Omental fat pad (tissue), 4 donors: ENCODE data around the gene RAB14. TPM values are rescaled to one million over a fixed set of nuclear protein-coding genes. Genes with fewer than 3 reads are reported as not detected.
A peak's percentile ranks its signal among the peaks of the same experiment; 100 is the strongest.

Experiments
- ATAC-seq: fragments of 150-250 bp; one replicate; pipeline ENCODE4 v1.9.1; 2016; ENCODE audit warnings: mild to moderate bottlenecking, moderate library complexity; ENCODE audit not compliant: low FRiP score
- DNase-seq: peaks from one replicate; pipeline ENCODE4 v3.0.0-alpha.2; 2019; ENCODE audit warnings: low spot score
- total RNA-seq, 4 donors: library from RNA; depleted of rRNA; stranded (reverse); fragments of >200 nt; gene quantifications; one replicate each; pipeline ENCODE4 v1.1.0, GENCODE V29; 2016
- TF ChIP-seq, protein P1 (sequence below), 3 donors: fragments of 450-650 bp; IDR thresholded peaks; one replicate each; pipeline ENCODE4 v1.5.1; 2016 to 2017; ENCODE audit warnings: antibody characterized with exemption in 3 of 3, mild to moderate bottlenecking in 3 of 3, moderate library complexity in 2 of 3

Gene RAB14
- total RNA-seq, 4 donors from 2014 or later, result 31.0 to 44.8 (median 35.6) TPM

DNA sequence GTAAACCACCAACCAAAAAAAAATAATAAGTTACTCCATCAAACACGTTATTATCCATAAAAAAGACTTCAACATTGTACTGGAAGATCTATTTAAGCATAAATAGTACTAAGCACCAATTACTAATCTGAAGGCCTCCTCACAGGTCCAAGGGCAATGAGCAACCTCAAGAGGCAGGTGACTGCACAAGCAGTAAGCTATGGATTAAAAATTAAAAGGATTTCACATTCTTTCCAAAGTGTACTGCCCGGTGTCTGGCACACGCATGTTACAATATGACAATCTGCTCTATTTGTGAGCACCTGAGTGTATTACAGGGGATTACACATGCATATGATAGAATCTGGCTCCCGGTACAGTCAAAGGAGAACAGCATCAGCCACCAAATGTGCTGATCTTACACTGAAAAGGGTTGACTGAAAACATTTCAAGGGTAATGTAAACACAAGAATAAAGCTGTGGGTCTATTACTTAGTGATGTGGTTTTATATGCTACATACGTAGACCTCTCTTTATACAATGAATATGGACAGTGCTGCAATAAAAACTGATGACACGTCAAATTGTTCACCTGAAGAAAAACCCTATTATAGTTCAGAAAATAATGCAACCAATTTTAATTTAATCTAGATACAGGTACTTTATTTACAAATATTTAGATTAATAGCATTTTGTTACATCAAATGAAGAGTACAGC, 22.8 kb downstream of the RAB14 start:
- ATAC-seq (no peak), DNase-seq (no peak)
- TF ChIP-seq, protein P1, sequence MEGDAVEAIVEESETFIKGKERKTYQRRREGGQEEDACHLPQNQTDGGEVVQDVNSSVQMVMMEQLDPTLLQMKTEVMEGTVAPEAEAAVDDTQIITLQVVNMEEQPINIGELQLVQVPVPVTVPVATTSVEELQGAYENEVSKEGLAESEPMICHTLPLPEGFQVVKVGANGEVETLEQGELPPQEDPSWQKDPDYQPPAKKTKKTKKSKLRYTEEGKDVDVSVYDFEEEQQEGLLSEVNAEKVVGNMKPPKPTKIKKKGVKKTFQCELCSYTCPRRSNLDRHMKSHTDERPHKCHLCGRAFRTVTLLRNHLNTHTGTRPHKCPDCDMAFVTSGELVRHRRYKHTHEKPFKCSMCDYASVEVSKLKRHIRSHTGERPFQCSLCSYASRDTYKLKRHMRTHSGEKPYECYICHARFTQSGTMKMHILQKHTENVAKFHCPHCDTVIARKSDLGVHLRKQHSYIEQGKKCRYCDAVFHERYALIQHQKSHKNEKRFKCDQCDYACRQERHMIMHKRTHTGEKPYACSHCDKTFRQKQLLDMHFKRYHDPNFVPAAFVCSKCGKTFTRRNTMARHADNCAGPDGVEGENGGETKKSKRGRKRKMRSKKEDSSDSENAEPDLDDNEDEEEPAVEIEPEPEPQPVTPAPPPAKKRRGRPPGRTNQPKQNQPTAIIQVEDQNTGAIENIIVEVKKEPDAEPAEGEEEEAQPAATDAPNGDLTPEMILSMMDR (IDR thresholded peaks at IDR 0.05), result no peak

DNA sequence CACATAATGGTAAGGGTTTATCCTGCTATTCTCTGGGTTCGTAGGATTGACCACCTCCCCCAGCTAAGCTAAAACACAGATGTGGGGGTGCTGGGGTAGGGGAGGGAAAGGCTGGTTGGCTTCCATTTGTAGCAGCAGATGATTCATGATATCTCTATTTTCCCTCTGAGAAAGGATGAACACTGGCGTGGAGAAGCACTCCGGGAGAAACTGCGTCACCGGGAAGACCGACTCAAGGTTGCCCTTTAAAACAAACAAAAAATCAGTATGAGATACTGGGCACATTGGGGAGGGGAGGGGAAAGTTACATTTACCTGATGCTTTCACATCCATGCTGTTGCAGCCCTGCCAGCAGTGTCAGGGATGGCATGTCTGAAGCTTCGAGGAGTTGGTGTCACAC, 28.2 kb downstream of the RAB14 start:
- DNase-seq, result no peak
- ATAC-seq, result no peak
- TF ChIP-seq, protein P1 (IDR thresholded peaks at IDR 0.05), result no peak

DNA sequence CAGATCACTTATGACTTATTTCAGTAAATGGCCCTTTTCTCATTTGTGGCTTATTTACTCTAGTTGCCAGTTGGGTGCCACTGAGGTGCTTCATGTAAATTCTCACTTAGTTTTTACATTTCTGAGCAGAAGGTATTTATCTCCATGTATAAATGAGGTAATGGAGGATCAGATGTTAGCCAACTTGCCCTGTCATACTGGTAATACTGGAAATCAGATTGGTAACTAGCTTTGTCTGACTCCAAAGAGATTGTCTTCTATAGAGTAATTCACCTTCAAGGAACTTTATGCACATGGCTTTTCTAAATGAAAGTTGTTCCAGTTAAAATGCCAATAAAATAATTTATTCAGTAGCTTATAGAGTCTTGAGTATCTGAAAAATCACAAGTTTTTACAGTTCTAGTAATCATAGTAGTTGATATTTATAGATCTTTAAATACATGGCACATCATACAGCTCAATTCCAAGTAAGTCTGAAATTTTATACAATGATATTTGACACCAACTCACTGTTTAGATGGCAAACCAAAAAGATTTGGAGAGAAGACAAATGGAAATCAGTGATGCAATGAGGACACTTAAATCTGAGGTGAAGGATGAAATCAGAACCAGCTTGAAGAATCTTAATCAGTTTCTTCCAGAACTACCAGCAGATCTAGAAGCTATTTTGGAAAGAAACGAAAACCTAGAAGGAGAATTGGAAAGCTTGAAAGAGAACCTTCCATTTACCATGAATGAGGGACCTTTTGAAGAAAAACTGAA, 28.8 kb downstream of the RAB14 start:
- DNase-seq (no peak), ATAC-seq (no peak)
- TF ChIP-seq, protein P1 (IDR thresholded peaks at IDR 0.05), result no peak

DNA sequence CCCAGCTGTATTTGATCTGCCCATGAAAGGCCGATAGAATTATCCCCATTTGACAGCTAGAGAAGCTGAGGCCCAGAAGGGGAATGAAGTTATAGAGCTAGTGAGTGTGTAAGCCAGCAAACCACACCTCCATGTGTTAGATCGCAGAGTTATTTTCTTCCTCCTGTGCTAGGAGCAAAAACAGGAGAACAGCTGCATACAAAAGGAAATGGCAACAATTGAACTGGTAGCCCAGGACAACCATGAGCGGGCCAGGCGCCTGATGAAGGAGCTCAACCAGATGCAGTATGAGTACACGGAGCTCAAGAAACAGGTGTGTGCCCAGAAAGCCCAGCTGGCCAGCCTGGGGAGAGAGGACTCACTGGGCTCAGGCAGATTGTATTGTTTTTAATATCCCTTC, 30.4 kb downstream of the RAB14 start:
- TF ChIP-seq, protein P1 (IDR thresholded peaks at IDR 0.05), result no peak
- DNase-seq, result no peak
- ATAC-seq, result no peak

DNA sequence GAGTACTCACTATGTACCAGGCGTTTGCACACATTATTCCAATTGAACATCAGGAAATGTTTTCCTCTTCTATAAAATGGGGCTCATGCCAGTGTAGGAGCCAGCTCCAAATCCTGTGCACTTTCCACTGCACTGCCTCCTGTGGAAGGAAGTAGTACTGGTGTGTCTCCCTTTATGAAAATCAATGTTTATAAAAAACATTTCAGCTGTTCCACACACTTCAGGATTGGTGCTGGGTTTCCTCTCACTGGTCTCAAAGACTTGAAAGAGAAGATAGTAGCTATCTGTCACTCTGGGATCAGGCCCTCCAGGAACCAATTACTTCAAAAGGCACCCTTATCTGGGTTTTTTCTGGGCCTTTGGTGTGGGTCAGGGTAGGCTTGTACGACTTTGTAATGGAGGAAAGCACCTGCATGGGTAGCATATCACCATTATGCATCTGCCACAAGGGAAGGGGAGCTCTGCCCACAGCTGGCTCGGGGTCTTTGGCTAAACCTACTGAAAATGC, 32.5 kb downstream of the RAB14 start:
- ATAC-seq (peak; percentile 71), DNase-seq (no peak)

DNA sequence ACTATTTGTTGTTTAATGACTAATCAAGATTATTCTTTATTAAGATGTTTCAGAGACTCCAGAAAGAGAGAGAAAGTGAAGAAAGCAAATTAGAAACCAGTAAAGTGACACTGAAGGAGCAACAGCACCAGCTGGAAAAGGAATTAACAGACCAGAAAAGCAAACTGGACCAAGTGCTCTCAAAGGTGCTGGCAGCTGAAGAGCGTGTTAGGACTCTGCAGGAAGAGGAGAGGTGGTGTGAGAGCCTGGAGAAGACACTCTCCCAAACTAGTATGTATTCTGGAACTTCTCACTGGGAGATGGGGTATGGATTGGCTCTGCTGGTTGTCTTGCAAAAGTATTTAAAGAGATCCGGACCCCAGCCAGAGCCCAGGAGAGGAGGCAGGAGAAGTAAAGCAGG, 33.6 kb downstream of the RAB14 start:
- ATAC-seq (no peak), DNase-seq (no peak)

More for the DNA sequence above, 32.5 kb downstream of the RAB14 start:
- TF ChIP-seq, protein P1 (IDR thresholded peaks at IDR 0.05), result no peak

More for the DNA sequence above, 33.6 kb downstream of the RAB14 start:
- TF ChIP-seq, protein P1 (IDR thresholded peaks at IDR 0.05), result no peak
